GM13977 (cell line): ENCODE data around the gene ZBTB45.

ENCODE experiments used
- DNase-seq: peaks from one replicate; pipeline ENCODE4 v3.0.0; 2012; ENCODE audit warnings: low spot score
- CTCF ChIP-seq: IDR thresholded peaks from 2 replicates; pipeline ENCODE4 v1.5.1; 2012; ENCODE audit warnings: mild to moderate bottlenecking, control low read depth; ENCODE audit not compliant: insufficient read depth; ENCODE audit errors: extremely low read depth, missing control alignments
- in situ Hi-C: fragments of 300-500 bp; cut with MboI; formaldehyde crosslinking; loops from one replicate; pipeline ENCODE4 v1.12.0; 2022; ENCODE audit warnings: low sequenced_read_pairs, low pct_unique_long_range_greater_than_20kb, mixed read lengths, inconsistent platforms; ENCODE audit not compliant: unreplicated experiment

The ZBTB45 gene

GRCh38 chr19:58550362-58551122, 30.9 kb upstream of the ZBTB45 start:
- DNase-seq, result no peak
- in situ Hi-C loops, result no loop called here
- TF ChIP-seq CTCF, result no peak

- in situ Hi-C loops, result no loop called here
- TF ChIP-seq CTCF, result no peak
- DNase-seq, result no peak
Measured at GRCh38 chr19:58549664-58550361, 30.2 kb upstream of the ZBTB45 start.

- in situ Hi-C loops, result no loop called here
- TF ChIP-seq CTCF, result no peak
- no peak for DNase-seq
Measured at GRCh38 chr19:58548859-58549663, 29.5 kb upstream of the ZBTB45 start.

- in situ Hi-C loops, result no loop called here
- no peak for DNase-seq
- no peak for TF ChIP-seq CTCF
Measured at GRCh38 chr19:58547323-58548312, 28.0 kb upstream of the ZBTB45 start.

- in situ Hi-C loops, result no loop called here
- no peak for DNase-seq
- no peak for TF ChIP-seq CTCF
Measured at GRCh38 chr19:58546019-58546530, 26.5 kb upstream of the ZBTB45 start.
